Fibroblast of villous mesenchyme (primary cell): ENCODE results near the gene SLC39A7. TPM values are rescaled to one million over a fixed set of nuclear protein-coding genes. Genes with fewer than 3 reads are reported as not detected.
A peak's percentile ranks its signal among the peaks of the same experiment; 100 is the strongest.

Experiments used
- DNase-seq: peaks from one replicate; pipeline ENCODE4 v3.0.0-alpha.2; 2010; ENCODE audit warnings: low read depth
- H3K4me3 ChIP-seq: 2 replicates; pipeline ENCODE4 v1.5.1; 2011; ENCODE audit warnings: low read depth, mild to moderate bottlenecking, low read length
- total RNA-seq: library from RNA; depleted of rRNA; stranded (reverse); fragments of >200 nt; gene quantifications from 2 replicates; pipeline ENCODE4 v1.2.3, GENCODE V29; 2012
- TF ChIP-seq, protein P1 (sequence below): IDR thresholded peaks from 2 replicates; pipeline ENCODE4 v1.5.1; 2012; ENCODE audit warnings: low read depth, mild to moderate bottlenecking, low read length; ENCODE audit not compliant: insufficient read depth

Gene SLC39A7
- total RNA-seq, 1 donor: 143 TPM

DNA sequence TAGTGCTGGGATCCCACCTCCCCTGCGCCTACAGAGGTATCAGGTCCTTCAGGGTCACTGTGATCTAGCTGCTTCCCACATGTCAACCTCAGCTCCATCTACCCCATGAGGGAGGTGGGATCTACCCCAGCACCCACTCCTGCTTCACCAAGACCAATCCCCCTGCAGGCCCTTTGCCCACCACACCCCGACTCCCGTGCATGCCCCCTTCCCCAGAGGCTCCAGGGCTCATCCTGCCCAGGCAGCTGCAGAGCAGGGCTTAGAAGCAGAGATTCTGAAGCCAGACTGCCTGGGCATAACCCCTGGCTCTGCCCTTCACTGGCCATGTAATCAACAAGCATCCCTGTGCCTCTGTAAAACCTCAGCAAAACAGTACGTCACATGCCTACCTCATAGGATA is 25.9 kb upstream of the SLC39A7 start:
- TF ChIP-seq, protein P1, sequence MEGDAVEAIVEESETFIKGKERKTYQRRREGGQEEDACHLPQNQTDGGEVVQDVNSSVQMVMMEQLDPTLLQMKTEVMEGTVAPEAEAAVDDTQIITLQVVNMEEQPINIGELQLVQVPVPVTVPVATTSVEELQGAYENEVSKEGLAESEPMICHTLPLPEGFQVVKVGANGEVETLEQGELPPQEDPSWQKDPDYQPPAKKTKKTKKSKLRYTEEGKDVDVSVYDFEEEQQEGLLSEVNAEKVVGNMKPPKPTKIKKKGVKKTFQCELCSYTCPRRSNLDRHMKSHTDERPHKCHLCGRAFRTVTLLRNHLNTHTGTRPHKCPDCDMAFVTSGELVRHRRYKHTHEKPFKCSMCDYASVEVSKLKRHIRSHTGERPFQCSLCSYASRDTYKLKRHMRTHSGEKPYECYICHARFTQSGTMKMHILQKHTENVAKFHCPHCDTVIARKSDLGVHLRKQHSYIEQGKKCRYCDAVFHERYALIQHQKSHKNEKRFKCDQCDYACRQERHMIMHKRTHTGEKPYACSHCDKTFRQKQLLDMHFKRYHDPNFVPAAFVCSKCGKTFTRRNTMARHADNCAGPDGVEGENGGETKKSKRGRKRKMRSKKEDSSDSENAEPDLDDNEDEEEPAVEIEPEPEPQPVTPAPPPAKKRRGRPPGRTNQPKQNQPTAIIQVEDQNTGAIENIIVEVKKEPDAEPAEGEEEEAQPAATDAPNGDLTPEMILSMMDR: no peak
- no peak overlapping the region for H3K4me3 ChIP-seq
- no peak for DNase-seq

DNA sequence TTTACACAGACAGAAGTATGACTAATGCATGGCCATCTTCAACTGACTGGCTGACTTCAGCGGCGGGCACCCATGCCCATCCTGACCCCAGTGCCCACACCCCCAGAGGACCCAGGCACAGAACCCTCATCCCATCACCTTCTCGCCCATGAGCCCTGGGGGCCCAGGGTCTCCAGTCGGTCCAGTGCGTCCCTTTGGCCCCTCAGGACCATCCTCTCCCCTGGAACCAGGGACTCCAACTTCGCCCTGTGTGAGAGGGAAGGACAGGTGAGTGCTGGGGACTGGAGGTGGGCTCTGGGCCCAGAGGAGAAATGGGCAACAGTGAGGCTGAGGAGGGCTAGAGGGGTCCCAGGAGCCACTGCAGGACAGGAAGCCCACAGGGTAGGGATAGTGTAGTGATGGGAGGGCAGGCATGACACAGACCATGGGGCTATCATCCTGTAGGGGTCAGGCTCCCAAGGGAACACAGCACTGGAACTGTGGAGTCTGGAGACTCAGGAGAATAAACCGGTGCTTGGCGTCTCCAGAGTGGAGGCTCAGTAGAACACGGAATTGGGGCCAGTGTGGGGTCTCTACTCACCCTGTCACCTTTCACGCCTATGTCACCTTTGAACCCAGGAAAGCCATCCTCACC is 25.1 kb upstream of the SLC39A7 start:
- no peak for DNase-seq
- TF ChIP-seq, protein P1: peak; percentile 14
- H3K4me3 ChIP-seq: no peak overlapping the region

DNA sequence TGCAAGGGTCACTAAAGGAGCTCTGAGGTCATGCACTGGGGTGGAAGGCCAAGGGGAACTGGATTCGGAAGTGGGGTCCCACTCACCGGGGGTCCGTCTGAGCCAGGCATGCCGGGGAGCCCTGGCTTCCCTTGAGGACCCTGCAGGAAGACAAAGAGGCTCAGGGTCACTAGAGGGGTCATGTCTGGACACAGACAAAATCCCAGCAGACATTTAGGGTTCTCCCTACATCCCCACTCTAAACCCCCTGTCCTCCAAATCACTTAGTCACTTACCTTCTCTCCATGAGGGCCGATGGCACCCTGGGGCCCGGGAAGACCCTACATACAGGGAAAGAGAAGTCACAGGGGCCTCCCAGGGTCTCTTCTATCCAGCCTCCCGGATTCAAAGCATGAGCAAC is 23.8 kb upstream of the SLC39A7 start:
- TF ChIP-seq, protein P1: no peak
- DNase-seq: no peak

DNA sequence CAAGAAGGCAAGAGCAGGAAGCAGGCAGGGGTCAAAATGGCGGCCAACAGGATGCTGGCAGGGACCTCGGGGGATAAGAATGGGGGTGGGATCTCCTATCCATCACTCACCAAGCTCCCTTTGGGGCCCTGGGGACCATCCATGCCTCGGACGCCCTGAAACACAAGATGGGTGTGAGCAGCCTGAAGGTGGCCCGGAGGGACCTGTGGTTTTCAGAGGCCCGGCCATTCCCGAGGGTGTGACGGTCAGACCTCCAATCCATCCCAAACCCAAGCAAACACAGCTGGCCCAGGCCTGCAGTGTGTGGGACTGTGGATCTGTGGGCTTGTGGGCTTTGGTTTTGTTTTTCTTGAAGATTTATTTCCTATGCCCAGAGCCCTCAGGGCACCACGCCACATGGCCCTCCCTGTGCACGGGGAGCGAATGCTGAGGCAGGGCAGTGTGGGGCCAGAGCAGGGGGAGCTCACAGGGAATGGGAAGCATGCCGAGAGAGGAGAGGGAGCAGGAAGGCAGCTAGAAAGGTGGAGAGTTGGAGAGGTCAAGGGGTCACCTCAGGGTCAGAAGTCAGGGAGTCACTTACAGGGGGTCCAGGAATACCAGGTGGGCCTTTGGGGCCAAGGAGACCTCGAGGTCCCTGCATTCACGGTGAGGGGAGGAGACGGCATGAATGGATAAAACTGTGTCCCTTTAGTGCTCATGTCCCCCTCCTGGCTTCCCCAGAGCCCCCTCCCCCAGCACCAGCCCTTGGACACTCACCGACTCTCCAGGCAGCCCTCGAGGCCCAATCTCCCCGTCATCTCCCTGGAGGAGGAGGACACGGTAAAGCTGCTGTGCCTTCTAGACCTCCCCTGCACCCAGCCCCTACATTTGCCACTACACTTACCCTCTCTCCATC is 22.9 kb upstream of the SLC39A7 start:
- DNase-seq: no peak
- no peak overlapping the region for H3K4me3 ChIP-seq
- TF ChIP-seq, protein P1: no peak

More for the DNA sequence above, 23.8 kb upstream of the SLC39A7 start:
- no peak overlapping the region for H3K4me3 ChIP-seq

DNA sequence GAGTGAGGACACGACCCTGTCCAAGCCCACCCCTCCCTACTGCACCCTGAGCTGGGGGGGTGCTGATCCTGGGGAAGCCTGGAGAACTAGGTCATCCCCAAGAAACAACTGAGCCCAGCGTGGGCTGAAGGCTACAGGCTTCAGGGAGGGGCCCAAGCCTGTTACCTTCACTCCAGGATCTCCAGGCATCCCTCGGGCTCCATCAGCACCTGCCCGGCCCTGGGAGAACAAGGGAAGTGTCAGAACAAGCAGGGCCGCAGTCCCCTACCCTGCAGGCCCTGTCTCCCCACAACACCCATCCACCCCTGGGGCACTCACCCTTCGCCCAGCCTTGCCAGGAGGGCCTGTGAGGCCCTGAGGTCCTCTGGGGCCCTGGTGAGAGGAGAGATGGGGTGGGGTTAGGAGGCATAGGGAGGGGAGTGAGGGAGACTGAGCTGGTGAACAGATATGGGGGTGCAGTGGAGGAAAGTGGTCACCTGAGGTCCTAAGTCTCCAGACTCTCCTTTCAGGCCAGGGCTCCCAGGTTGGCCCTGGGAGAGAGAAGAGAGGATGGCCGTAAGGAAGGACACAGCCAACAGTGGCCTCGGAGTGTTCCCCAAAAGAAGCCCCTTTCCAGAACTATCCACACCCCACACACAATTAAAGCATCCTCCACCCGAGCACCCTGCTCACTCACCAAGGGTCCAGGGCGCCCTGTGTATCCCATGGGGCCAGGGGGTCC is 21.8 kb upstream of the SLC39A7 start:
- TF ChIP-seq, protein P1: no peak
- DNase-seq: no peak
- no peak overlapping the region for H3K4me3 ChIP-seq

DNA sequence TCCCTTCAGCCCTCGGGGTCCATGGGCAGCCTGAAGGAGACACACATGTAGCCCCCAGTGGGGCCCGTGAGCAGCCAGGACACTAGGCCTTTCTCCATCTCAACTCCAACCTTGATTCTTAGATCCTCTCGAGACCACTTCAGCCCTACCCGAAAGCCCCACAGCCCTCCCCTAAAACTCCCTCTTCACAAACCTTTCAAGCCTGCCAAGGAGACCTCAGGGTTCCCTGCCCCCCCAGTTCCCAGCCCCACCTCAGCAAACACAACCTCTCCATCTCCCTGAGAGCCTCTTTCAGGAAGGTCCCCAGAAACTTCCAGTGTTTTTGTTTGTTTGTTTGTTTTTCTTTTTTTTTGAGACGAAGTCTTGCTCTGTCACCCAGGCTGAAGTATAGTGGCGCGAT is 19.5 kb upstream of the SLC39A7 start:
- DNase-seq: no peak
- TF ChIP-seq, protein P1: no peak

More for the DNA sequence above, 19.5 kb upstream of the SLC39A7 start:
- no peak overlapping the region for H3K4me3 ChIP-seq
